SK-N-SH (cell line): ENCODE results near the gene CTSO.

Experiments
- GABPA ChIP-seq: IDR thresholded peaks from 2 replicates; pipeline ENCODE4 v1.4.0; 2012; ENCODE audit warnings: low read depth, mild to moderate bottlenecking
- TF ChIP-seq, protein P1 (sequence below): IDR thresholded peaks from 2 replicates; pipeline ENCODE4; 2012
- TF ChIP-seq, protein P2 (sequence below): fragments of 200-600 bp; sonication (generic); IDR thresholded peaks from 2 replicates; pipeline ENCODE4 v1.6.1; 2017; ENCODE audit warnings: antibody characterized with exemption, mild to moderate bottlenecking, moderate library complexity

DNA sequence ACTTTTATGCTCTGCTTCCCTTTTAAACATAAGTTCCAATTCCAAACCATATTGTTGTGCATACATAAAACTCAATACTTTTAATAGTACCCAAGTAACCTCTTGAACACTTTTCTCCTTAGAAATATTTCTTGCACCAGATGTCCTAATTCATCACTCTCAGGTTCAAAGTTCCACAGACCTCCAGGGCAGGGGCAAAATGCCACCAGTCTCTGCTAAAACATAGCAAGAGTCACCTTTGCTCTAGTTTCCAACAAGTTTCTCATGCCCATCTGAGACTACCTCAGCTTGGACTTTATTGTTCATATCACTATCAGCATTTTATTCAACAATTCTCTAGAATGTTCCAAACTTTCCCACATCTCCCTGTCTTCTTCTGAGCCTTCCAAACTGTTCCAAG lies 73.9 kb downstream of the CTSO start:
- TF ChIP-seq, protein P1, sequence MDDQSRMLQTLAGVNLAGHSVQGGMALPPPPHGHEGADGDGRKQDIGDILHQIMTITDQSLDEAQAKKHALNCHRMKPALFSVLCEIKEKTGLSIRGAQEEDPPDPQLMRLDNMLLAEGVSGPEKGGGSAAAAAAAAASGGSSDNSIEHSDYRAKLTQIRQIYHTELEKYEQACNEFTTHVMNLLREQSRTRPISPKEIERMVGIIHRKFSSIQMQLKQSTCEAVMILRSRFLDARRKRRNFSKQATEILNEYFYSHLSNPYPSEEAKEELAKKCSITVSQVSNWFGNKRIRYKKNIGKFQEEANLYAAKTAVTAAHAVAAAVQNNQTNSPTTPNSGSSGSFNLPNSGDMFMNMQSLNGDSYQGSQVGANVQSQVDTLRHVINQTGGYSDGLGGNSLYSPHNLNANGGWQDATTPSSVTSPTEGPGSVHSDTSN = no peak
- TF ChIP-seq, protein P2, sequence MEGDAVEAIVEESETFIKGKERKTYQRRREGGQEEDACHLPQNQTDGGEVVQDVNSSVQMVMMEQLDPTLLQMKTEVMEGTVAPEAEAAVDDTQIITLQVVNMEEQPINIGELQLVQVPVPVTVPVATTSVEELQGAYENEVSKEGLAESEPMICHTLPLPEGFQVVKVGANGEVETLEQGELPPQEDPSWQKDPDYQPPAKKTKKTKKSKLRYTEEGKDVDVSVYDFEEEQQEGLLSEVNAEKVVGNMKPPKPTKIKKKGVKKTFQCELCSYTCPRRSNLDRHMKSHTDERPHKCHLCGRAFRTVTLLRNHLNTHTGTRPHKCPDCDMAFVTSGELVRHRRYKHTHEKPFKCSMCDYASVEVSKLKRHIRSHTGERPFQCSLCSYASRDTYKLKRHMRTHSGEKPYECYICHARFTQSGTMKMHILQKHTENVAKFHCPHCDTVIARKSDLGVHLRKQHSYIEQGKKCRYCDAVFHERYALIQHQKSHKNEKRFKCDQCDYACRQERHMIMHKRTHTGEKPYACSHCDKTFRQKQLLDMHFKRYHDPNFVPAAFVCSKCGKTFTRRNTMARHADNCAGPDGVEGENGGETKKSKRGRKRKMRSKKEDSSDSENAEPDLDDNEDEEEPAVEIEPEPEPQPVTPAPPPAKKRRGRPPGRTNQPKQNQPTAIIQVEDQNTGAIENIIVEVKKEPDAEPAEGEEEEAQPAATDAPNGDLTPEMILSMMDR = no peak
- TF ChIP-seq GABPA = no peak
